HepG2 (cell line): ENCODE measurements around the gene DELE1. TPM values are rescaled to one million over a fixed set of nuclear protein-coding genes. Genes with fewer than 3 reads are reported as not detected.
A peak's percentile ranks its signal among the peaks of the same experiment; 100 is the strongest.

ENCODE experiments used
- AGO2 ChIP-seq: fragments of 200-400 bp; formaldehyde crosslinking; optimal IDR thresholded peaks from 2 replicates; pipeline ENCODE3; 2017; ENCODE audit warnings: mild to moderate bottlenecking, low read depth, low read length, moderate library complexity
- GFI1 ChIP-seq: sonication (generic); formaldehyde crosslinking; IDR thresholded peaks from 2 replicates; pipeline ENCODE4 v1.5.0; 2020; ENCODE audit warnings: missing genetic modification reagents, mild to moderate bottlenecking, borderline replicate concordance
- HNRNPL ChIP-seq: fragments of 200-400 bp; formaldehyde crosslinking; IDR thresholded peaks from 2 replicates; pipeline ENCODE4 v1.6.1; 2017; ENCODE audit warnings: mild to moderate bottlenecking, low read depth, low read length
- JUN ChIP-seq: sonication (generic); formaldehyde crosslinking; IDR thresholded peaks from 2 replicates; pipeline ENCODE4 v1.4.0; 2020; ENCODE audit warnings: mild to moderate bottlenecking, missing genetic modification reagents
- PITX1 ChIP-seq: sonication (generic); formaldehyde crosslinking; IDR thresholded peaks from 2 replicates; pipeline ENCODE4 v1.5.1; 2020; ENCODE audit warnings: mild to moderate bottlenecking, missing genetic modification reagents
- SMYD3 ChIP-seq: sonication (generic); formaldehyde crosslinking; IDR thresholded peaks from 2 replicates; pipeline ENCODE4 v1.8.1; 2023; ENCODE audit warnings: mild to moderate bottlenecking, missing genetic modification reagents
- ZBTB20 ChIP-seq: sonication (generic); formaldehyde crosslinking; IDR thresholded peaks from 2 replicates; pipeline ENCODE4 v1.8.1; 2023; ENCODE audit warnings: missing genetic modification reagents, low read depth, mild to moderate bottlenecking, borderline replicate concordance
- ZNF232 ChIP-seq: sonication (generic); formaldehyde crosslinking; IDR thresholded peaks from 2 replicates; pipeline ENCODE4 v1.4.0; 2020; ENCODE audit warnings: missing genetic modification reagents, borderline replicate concordance
- ZNF235 ChIP-seq: sonication (generic); formaldehyde crosslinking; IDR thresholded peaks from 2 replicates; pipeline ENCODE4 v1.8.1; 2023; ENCODE audit warnings: mild to moderate bottlenecking, missing genetic modification reagents, borderline replicate concordance
- ZNF674 ChIP-seq: sonication (generic); formaldehyde crosslinking; IDR thresholded peaks from 2 replicates; pipeline ENCODE4 v1.5.0; 2020; ENCODE audit warnings: low read depth, mild to moderate bottlenecking, missing genetic modification reagents
- ZNF788 ChIP-seq: sonication (generic); formaldehyde crosslinking; IDR thresholded peaks from 2 replicates; pipeline ENCODE4 v1.5.0; 2020; ENCODE audit warnings: mild to moderate bottlenecking, missing genetic modification reagents, borderline replicate concordance
- polyA plus RNA-seq, 8 experiments: library from polyadenylated mRNA; depleted of rRNA in 3 of 8; stranded (reverse) in 7 of 8; unstranded in 1 of 8; fragments of >200 nt; fragmentation: Illumina TruSeq in 4 of 8; extraction: Trizol in 4 of 8; gene quantifications; 2 replicates each; pipeline versions ENCODE4 v1.2.1 to v1.2.3, GENCODE V29; 2011 to 2016; ENCODE audit warnings: low read depth in 4 of 8, missing spikeins in 1 of 8, mixed read lengths in 1 of 8; ENCODE audit not compliant: insufficient read depth in 1 of 8
- total RNA-seq, 5 experiments: library from RNA; depleted of rRNA; stranded (reverse); fragments of >200 nt; fragmentation: Illumina TruSeq; extraction: Trizol; gene quantifications; 2 replicates each; pipeline ENCODE4 v1.2.3, GENCODE V29; 2016; ENCODE audit warnings: low read depth in 1 of 5
- TF ChIP-seq, protein P1 (sequence below): conservative IDR thresholded peaks from 2 replicates; pipeline ENCODE4 v1.6.1; 2018; ENCODE audit warnings: missing genetic modification reagents
- TF ChIP-seq, protein P2 (sequence below): sonication (generic); formaldehyde crosslinking; IDR thresholded peaks from 2 replicates; pipeline ENCODE4 v1.5.1; 2020; ENCODE audit warnings: mild to moderate bottlenecking, moderate library complexity, missing genetic modification reagents
- TF ChIP-seq, protein P3 (sequence below), 2 experiments: fragments of 450-650 bp in 1 of 2; sonication (generic) in 1 of 2; formaldehyde crosslinking in 1 of 2; IDR thresholded peaks; 2 replicates each; pipeline versions ENCODE4 v1.6.1 to v1.8.0; 2016 to 2022; ENCODE audit warnings: antibody characterized with exemption in 1 of 2, mild to moderate bottlenecking in 1 of 2, missing genetic modification reagents in 1 of 2
- TF ChIP-seq, protein P4 (sequence below): sonication (generic); IDR thresholded peaks from 2 replicates; pipeline ENCODE4 v1.6.1; 2016; ENCODE audit warnings: low read depth, borderline replicate concordance

Gene DELE1
- total and polyA plus RNA-seq, 2 of the 13 experiments (the other 11 are each of a cell fraction or from before 2014, with no cell fraction given): 57.5 to 90.3 TPM

DNA sequence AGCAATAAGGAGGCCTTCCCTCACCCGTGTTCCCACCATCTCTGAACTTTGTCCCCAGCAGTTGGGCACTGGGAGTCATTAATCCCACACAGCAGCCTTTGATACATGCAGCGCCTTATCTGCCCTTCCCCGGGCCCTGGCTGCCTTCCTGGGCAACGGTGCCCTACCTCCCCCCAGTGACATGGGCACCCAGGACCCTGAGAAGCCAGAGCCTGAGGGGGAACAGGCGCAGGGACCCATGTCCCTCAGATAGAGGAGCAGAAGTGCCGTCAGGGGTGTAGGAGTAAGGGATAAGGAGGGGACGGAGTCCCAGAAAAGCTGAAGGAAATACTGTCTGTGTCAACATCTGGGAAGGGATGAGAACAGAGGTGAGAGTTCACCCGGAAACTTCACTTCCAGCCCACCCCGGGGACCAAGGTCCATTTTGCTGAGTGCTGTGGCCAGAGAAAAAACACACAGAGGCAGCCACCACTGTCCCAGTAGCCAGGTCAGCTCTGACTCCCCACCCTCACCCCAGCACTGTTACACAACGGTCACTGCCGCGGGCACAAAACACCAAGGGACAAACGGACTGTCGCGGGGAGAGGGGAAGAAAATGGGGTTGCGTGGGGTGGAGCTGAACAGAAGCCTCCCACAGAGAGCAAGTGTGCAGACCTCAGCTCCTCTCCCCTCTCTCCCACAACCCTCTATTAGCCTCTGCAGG, 49.3 kb upstream of the DELE1 start (continued):
- peak; percentile 98 for TF ChIP-seq HNRNPL
- TF ChIP-seq ZNF235 (CRISPR knock-in tag): no peak
- TF ChIP-seq, protein P1, sequence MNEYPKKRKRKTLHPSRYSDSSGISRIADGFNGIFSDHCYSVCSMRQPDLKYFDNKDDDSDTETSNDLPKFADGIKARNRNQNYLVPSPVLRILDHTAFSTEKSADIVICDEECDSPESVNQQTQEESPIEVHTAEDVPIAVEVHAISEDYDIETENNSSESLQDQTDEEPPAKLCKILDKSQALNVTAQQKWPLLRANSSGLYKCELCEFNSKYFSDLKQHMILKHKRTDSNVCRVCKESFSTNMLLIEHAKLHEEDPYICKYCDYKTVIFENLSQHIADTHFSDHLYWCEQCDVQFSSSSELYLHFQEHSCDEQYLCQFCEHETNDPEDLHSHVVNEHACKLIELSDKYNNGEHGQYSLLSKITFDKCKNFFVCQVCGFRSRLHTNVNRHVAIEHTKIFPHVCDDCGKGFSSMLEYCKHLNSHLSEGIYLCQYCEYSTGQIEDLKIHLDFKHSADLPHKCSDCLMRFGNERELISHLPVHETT (CRISPR knock-in tag): no peak
- 0 out of 2 replicates have a peak, but pooled peaks have one; percentile 26 for TF ChIP-seq ZBTB20
- TF ChIP-seq ZNF788 (CRISPR knock-in tag): peak; percentile 29; the same call in 1 of the 2 replicates
- TF ChIP-seq, protein P2, sequence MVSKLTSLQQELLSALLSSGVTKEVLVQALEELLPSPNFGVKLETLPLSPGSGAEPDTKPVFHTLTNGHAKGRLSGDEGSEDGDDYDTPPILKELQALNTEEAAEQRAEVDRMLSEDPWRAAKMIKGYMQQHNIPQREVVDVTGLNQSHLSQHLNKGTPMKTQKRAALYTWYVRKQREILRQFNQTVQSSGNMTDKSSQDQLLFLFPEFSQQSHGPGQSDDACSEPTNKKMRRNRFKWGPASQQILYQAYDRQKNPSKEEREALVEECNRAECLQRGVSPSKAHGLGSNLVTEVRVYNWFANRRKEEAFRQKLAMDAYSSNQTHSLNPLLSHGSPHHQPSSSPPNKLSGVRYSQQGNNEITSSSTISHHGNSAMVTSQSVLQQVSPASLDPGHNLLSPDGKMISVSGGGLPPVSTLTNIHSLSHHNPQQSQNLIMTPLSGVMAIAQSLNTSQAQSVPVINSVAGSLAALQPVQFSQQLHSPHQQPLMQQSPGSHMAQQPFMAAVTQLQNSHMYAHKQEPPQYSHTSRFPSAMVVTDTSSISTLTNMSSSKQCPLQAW (CRISPR knock-in tag): peak; percentile 51; the same call in 1 of the 2 replicates
- no peak for TF ChIP-seq ZNF232 (CRISPR knock-in tag)
- TF ChIP-seq, protein P3, sequence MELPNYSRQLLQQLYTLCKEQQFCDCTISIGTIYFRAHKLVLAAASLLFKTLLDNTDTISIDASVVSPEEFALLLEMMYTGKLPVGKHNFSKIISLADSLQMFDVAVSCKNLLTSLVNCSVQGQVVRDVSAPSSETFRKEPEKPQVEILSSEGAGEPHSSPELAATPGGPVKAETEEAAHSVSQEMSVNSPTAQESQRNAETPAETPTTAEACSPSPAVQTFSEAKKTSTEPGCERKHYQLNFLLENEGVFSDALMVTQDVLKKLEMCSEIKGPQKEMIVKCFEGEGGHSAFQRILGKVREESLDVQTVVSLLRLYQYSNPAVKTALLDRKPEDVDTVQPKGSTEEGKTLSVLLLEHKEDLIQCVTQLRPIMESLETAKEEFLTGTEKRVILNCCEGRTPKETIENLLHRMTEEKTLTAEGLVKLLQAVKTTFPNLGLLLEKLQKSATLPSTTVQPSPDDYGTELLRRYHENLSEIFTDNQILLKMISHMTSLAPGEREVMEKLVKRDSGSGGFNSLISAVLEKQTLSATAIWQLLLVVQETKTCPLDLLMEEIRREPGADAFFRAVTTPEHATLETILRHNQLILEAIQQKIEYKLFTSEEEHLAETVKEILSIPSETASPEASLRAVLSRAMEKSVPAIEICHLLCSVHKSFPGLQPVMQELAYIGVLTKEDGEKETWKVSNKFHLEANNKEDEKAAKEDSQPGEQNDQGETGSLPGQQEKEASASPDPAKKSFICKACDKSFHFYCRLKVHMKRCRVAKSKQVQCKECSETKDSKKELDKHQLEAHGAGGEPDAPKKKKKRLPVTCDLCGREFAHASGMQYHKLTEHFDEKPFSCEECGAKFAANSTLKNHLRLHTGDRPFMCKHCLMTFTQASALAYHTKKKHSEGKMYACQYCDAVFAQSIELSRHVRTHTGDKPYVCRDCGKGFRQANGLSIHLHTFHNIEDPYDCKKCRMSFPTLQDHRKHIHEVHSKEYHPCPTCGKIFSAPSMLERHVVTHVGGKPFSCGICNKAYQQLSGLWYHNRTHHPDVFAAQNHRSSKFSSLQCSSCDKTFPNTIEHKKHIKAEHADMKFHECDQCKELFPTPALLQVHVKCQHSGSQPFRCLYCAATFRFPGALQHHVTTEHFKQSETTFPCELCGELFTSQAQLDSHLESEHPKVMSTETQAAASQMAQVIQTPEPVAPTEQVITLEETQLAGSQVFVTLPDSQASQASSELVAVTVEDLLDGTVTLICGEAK (IDR thresholded peaks at IDR 0.05): no peak
- TF ChIP-seq, protein P3 (CRISPR knock-in tag; IDR thresholded peaks at IDR 0.05): peak; percentile 29; the same call in 1 of the 2 replicates
- TF ChIP-seq AGO2: no peak
- 0 out of 2 replicates have a peak, but pooled peaks have one; percentile 29 for TF ChIP-seq PITX1 (CRISPR knock-in tag)
- TF ChIP-seq, protein P4, sequence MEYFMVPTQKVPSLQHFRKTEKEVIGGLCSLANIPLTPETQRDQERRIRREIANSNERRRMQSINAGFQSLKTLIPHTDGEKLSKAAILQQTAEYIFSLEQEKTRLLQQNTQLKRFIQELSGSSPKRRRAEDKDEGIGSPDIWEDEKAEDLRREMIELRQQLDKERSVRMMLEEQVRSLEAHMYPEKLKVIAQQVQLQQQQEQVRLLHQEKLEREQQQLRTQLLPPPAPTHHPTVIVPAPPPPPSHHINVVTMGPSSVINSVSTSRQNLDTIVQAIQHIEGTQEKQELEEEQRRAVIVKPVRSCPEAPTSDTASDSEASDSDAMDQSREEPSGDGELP: peak; percentile 30; the same call in 1 of the 2 replicates
- TF ChIP-seq SMYD3 (CRISPR knock-in tag): 0 out of 2 replicates have a peak, but pooled peaks have one; percentile 25
- TF ChIP-seq ZNF674: no peak
- TF ChIP-seq GFI1 (CRISPR knock-in tag): 0 out of 2 replicates have a peak, but pooled peaks have one; percentile 45
- no peak for TF ChIP-seq JUN (CRISPR knock-in tag)
